Tibial nerve (tissue), 4 donors: Measurements from ENCODE around the gene SPPL2C.

Experiments
- CTCF ChIP-seq, 5 experiments: fragments of 200-600 bp in 3 of 5; fragments of 450-650 bp in 2 of 5; sonication (generic) in 3 of 5; IDR thresholded peaks; one replicate each; pipeline ENCODE4 v1.5.1; 2016 to 2019; ENCODE audit warnings: antibody characterized with exemption in 5 of 5, mild to moderate bottlenecking in 3 of 5, moderate library complexity in 2 of 5
- EP300 ChIP-seq, 2 donors: sonication (generic); formaldehyde crosslinking; IDR thresholded peaks; one replicate each; pipeline ENCODE4 v1.6.1; 2017; ENCODE audit warnings: antibody characterized with exemption in 2 of 2, mild to moderate bottlenecking in 1 of 2
- POLR2A ChIP-seq, 2 donors: fragments of 450-650 bp; IDR thresholded peaks; one replicate each; pipeline ENCODE4 v1.6.1; 2017; ENCODE audit warnings: antibody characterized with exemption in 2 of 2, mild to moderate bottlenecking in 2 of 2, moderate library complexity in 2 of 2

GRCh38 chr17:45818699-45819098 lies 26.0 kb upstream of the SPPL2C start:
- TF ChIP-seq CTCF (IDR thresholded peaks at IDR 0.05), result no peak
- TF ChIP-seq POLR2A (IDR thresholded peaks at IDR 0.05), result no peak
- no peak for TF ChIP-seq EP300 (IDR thresholded peaks at IDR 0.05)
